ENCODE results near the gene MANEAL.

The MANEAL gene

DNA sequence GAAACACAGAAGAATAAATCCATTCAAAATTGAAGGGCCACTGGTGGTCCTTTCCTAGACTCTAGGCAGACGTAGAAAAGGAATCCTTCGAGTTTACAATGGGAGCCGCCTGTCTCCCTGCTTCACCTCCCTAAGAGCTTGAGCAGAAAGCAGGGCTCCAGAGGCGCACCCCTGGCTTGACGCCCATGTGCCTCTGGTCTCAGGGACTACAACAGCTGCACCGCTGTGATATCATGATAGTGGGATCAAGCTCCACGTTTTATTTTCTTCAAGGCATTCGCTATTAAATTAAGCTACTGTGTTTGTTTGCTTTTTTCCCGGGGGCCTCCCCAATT is 13.5 kb downstream of the MANEAL start:
- Histone ChIP-seq H2AFZ (ENCODE audit: low read length) (no peak overlapping the region), H3K9me2 (ENCODE audit: low read depth, low read length) (no peaks in the 10 kb centered on the region), H3K4me3 (ENCODE audit: low read depth, low read length, poor library complexity, severe bottlenecking) (peak overlapping the region; percentile 69), H3K36me3 (ENCODE audit: insufficient read depth, low read length) (peaks cover 48% of the 10 kb centered on the region), H3K79me2 (ENCODE audit: insufficient read depth, low read length) (peaks cover 9% of the 10 kb centered on the region), H3K4me1 (ENCODE audit: insufficient read depth, low read length, severe bottlenecking) (peaks cover 18% of the 10 kb centered on the region), H3K4me2 (ENCODE audit: low read length) (peak overlapping the region; percentile 63), H3K27ac (ENCODE audit: low read depth, low read length, poor library complexity, severe bottlenecking) (no peak overlapping the region), H3K9ac (ENCODE audit: low read length) (peak overlapping the region; percentile 67), H4K20me1 (ENCODE audit: insufficient read depth, low read length) (no peaks in the 10 kb centered on the region), H3F3A (ENCODE audit: insufficient read depth, low read length) (no peaks in the 10 kb centered on the region), H3K9me3 (ENCODE audit: low read length) (no peaks in the 10 kb centered on the region), H3K27me3 (ENCODE audit: insufficient read depth, low read length) (no peaks in the 10 kb centered on the region)
- no peak for TF ChIP-seq EZH2 (IDR thresholded peaks at IDR 0.05; ENCODE audit: borderline replicate concordance, low read length)
- no peak for TF ChIP-seq CTCF (IDR thresholded peaks at IDR 0.05; ENCODE audit: low read length)

DNA sequence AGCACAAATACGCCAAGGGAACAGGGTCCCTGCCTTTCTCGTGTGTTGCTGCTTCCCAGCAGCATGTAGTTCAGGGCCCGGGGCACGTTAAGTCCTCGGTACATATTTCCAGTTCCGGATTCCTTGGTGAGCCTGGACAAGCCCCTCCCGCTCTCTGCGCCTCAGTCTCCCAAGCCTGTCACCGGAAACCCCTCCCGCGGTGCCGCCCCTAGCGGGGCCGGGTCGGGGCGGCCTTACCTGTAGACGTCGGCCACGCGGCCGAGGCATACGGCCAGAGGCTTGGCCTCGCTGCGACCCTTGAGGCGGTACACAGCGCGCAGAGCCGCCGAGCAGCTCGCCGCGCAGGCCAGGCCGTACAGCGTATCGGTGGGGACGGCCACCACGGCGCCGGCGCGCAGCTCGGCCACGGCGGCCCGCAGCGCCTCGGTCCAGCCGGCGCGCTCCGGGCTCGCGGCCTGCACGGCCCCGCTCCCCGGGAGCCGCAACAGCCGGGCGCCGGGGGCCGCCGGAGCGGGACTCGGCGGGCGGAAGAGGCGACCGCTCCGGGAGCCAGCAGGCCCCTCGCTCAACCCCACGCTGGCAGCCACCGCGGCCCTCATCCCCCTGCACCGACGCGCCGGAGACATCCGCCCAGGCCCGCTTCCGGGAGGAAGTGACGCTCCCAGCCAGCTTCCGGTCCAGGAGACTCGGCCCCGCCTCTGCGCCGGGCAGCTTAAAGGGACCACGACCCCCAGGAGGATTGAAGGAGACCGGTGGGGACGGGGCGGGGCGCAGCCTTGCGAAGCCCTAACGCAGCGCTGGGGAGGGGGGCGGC is 14.1 kb downstream of the MANEAL start, which contains the start of the genes C1orf122 and YRDC:
TSS of gene C1orf122 (plus strand) at position 236 of the 814 bp plus-strand sequence. CDS start 615 bp downstream, outside the sequence.
TSS of gene YRDC (minus strand) at position 654 of the 814 bp plus-strand sequence. CDS start at position 626, 28 bp downstream.
- Histone ChIP-seq H3K4me2 (ENCODE audit: low read length) (peak within 1 kb of the TSS; percentile 63), H2AFZ (ENCODE audit: low read length) (no peak within 1 kb of the TSS), H3K27ac (ENCODE audit: low read depth, low read length, poor library complexity, severe bottlenecking) (no peak within 1 kb of the TSS), H3K9me3 (ENCODE audit: low read length) (no peaks in the 10 kb centered on the region), H3K9ac (ENCODE audit: low read length) (peak within 1 kb of the TSS; percentile 67), H3F3A (ENCODE audit: insufficient read depth, low read length) (no peaks in the 10 kb centered on the region), H4K20me1 (ENCODE audit: insufficient read depth, low read length) (no peaks in the 10 kb centered on the region), H3K36me3 (ENCODE audit: insufficient read depth, low read length) (peaks cover 42% of the 10 kb centered on the region), H3K27me3 (ENCODE audit: insufficient read depth, low read length) (no peaks in the 10 kb centered on the region), H3K4me3 (ENCODE audit: low read depth, low read length, poor library complexity, severe bottlenecking) (peak within 1 kb of the TSS; percentile 69), H3K4me1 (ENCODE audit: insufficient read depth, low read length, severe bottlenecking) (peaks cover 18% of the 10 kb centered on the region), H3K79me2 (ENCODE audit: insufficient read depth, low read length) (peaks cover 9% of the 10 kb centered on the region), H3K9me2 (ENCODE audit: low read depth, low read length) (no peaks in the 10 kb centered on the region)
- TF ChIP-seq CTCF (IDR thresholded peaks at IDR 0.05; ENCODE audit: low read length) (no peak), EZH2 (IDR thresholded peaks at IDR 0.05; ENCODE audit: borderline replicate concordance, low read length) (no peak)

- Histone ChIP-seq H3K27ac (ENCODE audit: low read depth, low read length, poor library complexity, severe bottlenecking) (no peak overlapping the region), H3K27me3 (ENCODE audit: insufficient read depth, low read length) (no peaks in the 10 kb centered on the region)
Measured at GRCh38 chr1:37808369-37809319, 15.0 kb downstream of the MANEAL start.

More at GRCh38 chr1:37808369-37809319, 15.0 kb downstream of the MANEAL start:
- Histone ChIP-seq H3K9me2 (ENCODE audit: low read depth, low read length) (no peaks in the 10 kb centered on the region), H3F3A (ENCODE audit: insufficient read depth, low read length) (no peaks in the 10 kb centered on the region), H3K9me3 (ENCODE audit: low read length) (no peaks in the 10 kb centered on the region), H3K4me2 (ENCODE audit: low read length) (peak overlapping the region; percentile 63), H3K9ac (ENCODE audit: low read length) (peak overlapping the region; percentile 67), H4K20me1 (ENCODE audit: insufficient read depth, low read length) (no peaks in the 10 kb centered on the region), H3K36me3 (ENCODE audit: insufficient read depth, low read length) (peaks cover 34% of the 10 kb centered on the region), H3K79me2 (ENCODE audit: insufficient read depth, low read length) (peaks cover 9% of the 10 kb centered on the region), H3K4me1 (ENCODE audit: insufficient read depth, low read length, severe bottlenecking) (peaks cover 18% of the 10 kb centered on the region), H3K4me3 (ENCODE audit: low read depth, low read length, poor library complexity, severe bottlenecking) (peak overlapping the region; percentile 69), H2AFZ (ENCODE audit: low read length) (no peak overlapping the region)
- no peak for TF ChIP-seq CTCF (IDR thresholded peaks at IDR 0.05; ENCODE audit: low read length)
- no peak for TF ChIP-seq EZH2 (IDR thresholded peaks at IDR 0.05; ENCODE audit: borderline replicate concordance, low read length)
